IPS DF 6.9 (cell line): ENCODE data around the gene CBX5.
"Not testable (repeated sequence)": the region's sequence is repeated elsewhere in the genome, so short reads cannot be mapped to it uniquely, and the experiment has no call there.

Experiments
- DNase-seq: peaks from one replicate; pipeline ENCODE4 v3.0.0-alpha.2; 2013; ENCODE audit warnings: low read depth, low spot score
- H3K27ac ChIP-seq: one replicate; pipeline ENCODE4 v1.5.1; 2013; ENCODE audit warnings: low read length, control low read depth
- H3K27me3 ChIP-seq: 2 replicates; pipeline ENCODE4 v1.6.1; 2013; ENCODE audit warnings: mild to moderate bottlenecking, low read length; ENCODE audit not compliant: control insufficient read depth, insufficient read depth
- H3K36me3 ChIP-seq: 2 replicates; pipeline ENCODE4 v1.6.1; 2013; ENCODE audit warnings: low read length; ENCODE audit not compliant: control insufficient read depth, insufficient read depth
- H3K4me1 ChIP-seq: 2 replicates; pipeline ENCODE4 v1.6.1; 2013; ENCODE audit warnings: low read length; ENCODE audit not compliant: control insufficient read depth, insufficient read depth
- H3K4me3 ChIP-seq: 2 replicates; pipeline ENCODE4 v1.5.1; 2013; ENCODE audit warnings: mild to moderate bottlenecking, low read length
- H3K9me3 ChIP-seq: 2 replicates; pipeline ENCODE4 v1.6.1; 2013; ENCODE audit warnings: low read length, inconsistent platforms; ENCODE audit not compliant: control insufficient read depth, insufficient read depth
- WGBS: extraction: QIAGEN DNeasy Blood & Tissue Kit; methylation state at CpG from one replicate; pipeline ENCODE4 v1.1.7; 2013; ENCODE audit warnings: mixed read lengths, missing lambda C conversion rate; ENCODE audit not compliant: insufficient read length, insufficient coverage; 5-methylcytosine and 5-hydroxymethylcytosine counted together

Gene CBX5

GRCh38 chr12:54240971-54241588 lies 38.8 kb downstream of the CBX5 start:
- no peaks in the 10 kb centered on the region for H3K9me3 ChIP-seq
- peaks cover 19% of the 10 kb centered on the region; the same call in 1 of the 2 replicates for H3K36me3 ChIP-seq
- H3K4me1 ChIP-seq: no peaks in the 10 kb centered on the region
- DNase-seq: no peak
- WGBS: no CpG with 5 or more reads among the region's 2 CpGs
- H3K27ac ChIP-seq: no peak overlapping the region
- H3K27me3 ChIP-seq: no peaks in the 10 kb centered on the region
- no peak overlapping the region for H3K4me3 ChIP-seq

- no peaks in the 10 kb centered on the region for H3K4me1 ChIP-seq
- no CpG with 5 or more reads among the region's 2 CpGs for WGBS
- H3K9me3 ChIP-seq: no peaks in the 10 kb centered on the region
- peaks cover 16% of the 10 kb centered on the region; the same call in 1 of the 2 replicates for H3K36me3 ChIP-seq
- H3K27me3 ChIP-seq: no peaks in the 10 kb centered on the region
- no peak overlapping the region for H3K27ac ChIP-seq
- DNase-seq: no peak
- H3K4me3 ChIP-seq: no peak overlapping the region
These were observed 39.8 kb downstream of the CBX5 start for GRCh38 chr12:54240129-54240528.

- Histone ChIP-seq H3K27ac (no peak overlapping the region), H3K27me3 (no peaks in the 10 kb centered on the region), H3K36me3 (peaks cover 16% of the 10 kb centered on the region; the same call in 1 of the 2 replicates), H3K4me3 (no peak overlapping the region), H3K9me3 (no peaks in the 10 kb centered on the region), H3K4me1 (no peaks in the 10 kb centered on the region)
- DNase-seq: no peak
These were observed 40.3 kb downstream of the CBX5 start for GRCh38 chr12:54239620-54240019.

- WGBS: no CpG with 5 or more reads among the region's 1 CpG
These were observed 41.4 kb downstream of the CBX5 start for GRCh38 chr12:54238531-54238930.

GRCh38 chr12:54232790-54233189 lies 47.1 kb downstream of the CBX5 start:
- no peaks in the 10 kb centered on the region for H3K4me1 ChIP-seq
- H3K36me3 ChIP-seq: no peaks in the 10 kb centered on the region; the same call in 1 of the 2 replicates
- no peak for DNase-seq
- WGBS: no CpG with 5 or more reads among the region's 2 CpGs
- H3K27ac ChIP-seq: no peak overlapping the region
- H3K4me3 ChIP-seq: no peak overlapping the region
- no peaks in the 10 kb centered on the region for H3K27me3 ChIP-seq
- no peaks in the 10 kb centered on the region for H3K9me3 ChIP-seq

More at GRCh38 chr12:54238531-54238930, 41.4 kb downstream of the CBX5 start:
- Histone ChIP-seq H3K9me3 (no peaks in the 10 kb centered on the region), H3K27ac (no peak overlapping the region), H3K4me3 (no peak overlapping the region), H3K36me3 (peaks cover 16% of the 10 kb centered on the region; the same call in 1 of the 2 replicates), H3K27me3 (no peaks in the 10 kb centered on the region), H3K4me1 (no peaks in the 10 kb centered on the region)
- no peak for DNase-seq

- WGBS: no CpG with 5 or more reads among the region's 3 CpGs
- not testable (repeated sequence) for H3K9me3 ChIP-seq, H3K27me3 ChIP-seq, H3K36me3 ChIP-seq, H3K4me3 ChIP-seq, H3K4me1 ChIP-seq, H3K27ac ChIP-seq, DNase-seq
These were observed 48.7 kb downstream of the CBX5 start for GRCh38 chr12:54231269-54231668.

GRCh38 chr12:54230555-54230954 lies 49.4 kb downstream of the CBX5 start:
- Histone ChIP-seq H3K27me3 (no peaks in the 10 kb centered on the region), H3K4me1 (no peaks in the 10 kb centered on the region), H3K9me3 (no peaks in the 10 kb centered on the region), H3K4me3 (no peak overlapping the region), H3K27ac (no peak overlapping the region), H3K36me3 (no peaks in the 10 kb centered on the region)
- no CpG with 5 or more reads among the region's 2 CpGs for WGBS
- no peak for DNase-seq

GRCh38 chr12:54229624-54230212 lies 50.2 kb downstream of the CBX5 start:
- Histone ChIP-seq H3K27ac (no peak overlapping the region), H3K36me3 (no peaks in the 10 kb centered on the region), H3K9me3 (no peaks in the 10 kb centered on the region), H3K4me1 (no peaks in the 10 kb centered on the region), H3K4me3 (no peak overlapping the region), H3K27me3 (no peaks in the 10 kb centered on the region)
- no peak for DNase-seq
- no CpG with 5 or more reads among the region's 4 CpGs for WGBS

GRCh38 chr12:54228471-54228870 lies 51.5 kb downstream of the CBX5 start:
- Histone ChIP-seq H3K9me3 (no peaks in the 10 kb centered on the region), H3K4me1 (no peaks in the 10 kb centered on the region), H3K4me3 (no peak overlapping the region), H3K27me3 (no peaks in the 10 kb centered on the region), H3K27ac (no peak overlapping the region), H3K36me3 (no peaks in the 10 kb centered on the region)
- WGBS: no CpG with 5 or more reads among the region's 1 CpG
- DNase-seq: no peak

GRCh38 chr12:54227927-54228326 lies 52.0 kb downstream of the CBX5 start:
- H3K4me1 ChIP-seq, H3K4me3 ChIP-seq, H3K27ac ChIP-seq, H3K36me3 ChIP-seq, H3K9me3 ChIP-seq, DNase-seq, H3K27me3 ChIP-seq: not testable (repeated sequence)
- WGBS: no CpG with 5 or more reads among the region's 6 CpGs

GRCh38 chr12:54227376-54227775 lies 52.5 kb downstream of the CBX5 start:
- no peak for DNase-seq
- Histone ChIP-seq H3K4me3 (no peak overlapping the region), H3K27me3 (no peaks in the 10 kb centered on the region), H3K9me3 (no peaks in the 10 kb centered on the region), H3K36me3 (no peaks in the 10 kb centered on the region), H3K27ac (no peak overlapping the region), H3K4me1 (no peaks in the 10 kb centered on the region)
- WGBS: no CpG with 5 or more reads among the region's 4 CpGs
